ENCODE results near the gene TCF7L1.
A peak's percentile ranks its signal among the peaks of the same experiment; 100 is the strongest.
"Not testable (repeated sequence)": the region's sequence is repeated elsewhere in the genome, so short reads cannot be mapped to it uniquely, and the experiment has no call there.

Gene TCF7L1

DNA sequence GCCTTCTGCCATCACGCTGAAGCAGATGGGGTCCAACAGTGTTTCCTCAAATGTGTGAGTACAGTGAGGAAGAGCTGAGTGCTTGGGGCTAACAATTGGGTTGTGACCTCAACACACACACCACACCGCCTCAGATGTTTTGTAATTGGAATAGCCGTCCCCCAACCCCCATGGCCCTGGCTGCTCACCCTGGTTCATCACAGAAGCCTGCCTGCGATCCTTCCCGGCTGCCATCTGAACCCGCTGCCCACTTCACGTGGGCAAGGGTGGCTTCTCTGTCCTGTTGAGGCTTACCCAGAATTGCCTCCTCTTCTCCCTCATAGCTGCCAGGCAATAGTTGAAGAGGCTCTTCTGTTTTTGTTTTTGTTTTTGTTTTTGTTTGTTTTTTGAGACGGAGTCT, 150.4 kb downstream of the TCF7L1 start:
- DNase-seq (ENCODE audit: low spot score): no peak

DNA sequence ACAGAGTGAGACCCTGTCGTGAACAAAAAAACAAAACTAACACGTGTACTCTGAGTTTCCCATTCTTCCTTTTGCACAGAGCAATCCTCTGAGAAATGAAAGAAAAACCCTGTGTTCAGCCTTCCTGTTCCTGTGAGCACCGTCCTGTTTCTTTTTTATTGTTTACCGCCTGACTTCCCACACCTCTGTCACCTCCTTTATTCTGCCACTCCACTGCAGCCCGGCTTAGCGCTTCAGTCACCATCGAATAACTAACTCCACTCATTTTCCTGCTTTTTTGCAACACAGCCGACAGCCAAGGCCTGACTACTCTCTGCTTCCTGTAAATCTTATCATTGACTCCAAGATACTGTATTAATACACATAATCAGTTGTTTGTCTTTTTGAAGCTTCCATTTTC, 153.7 kb downstream of the TCF7L1 start:
- DNase-seq (ENCODE audit: low spot score): no peak

DNA sequence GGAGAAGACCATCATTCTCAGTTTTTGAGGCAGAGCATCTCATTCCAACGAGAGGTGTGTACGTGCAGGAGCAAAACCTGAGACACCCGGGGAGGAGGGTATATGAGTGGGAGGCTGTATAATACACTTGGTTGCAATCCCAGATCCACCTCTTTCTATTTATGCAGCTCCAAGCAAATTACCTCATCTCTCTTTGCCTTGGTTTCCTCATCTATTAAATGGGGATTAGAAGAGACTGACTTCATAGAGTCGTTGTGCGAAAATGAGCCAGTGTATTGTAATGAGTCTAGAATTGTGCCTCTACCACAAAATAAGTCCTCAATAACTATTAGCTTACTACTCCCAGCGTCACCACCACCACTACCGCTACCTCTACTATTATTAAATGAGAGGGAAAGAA, 154.5 kb downstream of the TCF7L1 start:
- DNase-seq (ENCODE audit: low spot score): no peak

DNA sequence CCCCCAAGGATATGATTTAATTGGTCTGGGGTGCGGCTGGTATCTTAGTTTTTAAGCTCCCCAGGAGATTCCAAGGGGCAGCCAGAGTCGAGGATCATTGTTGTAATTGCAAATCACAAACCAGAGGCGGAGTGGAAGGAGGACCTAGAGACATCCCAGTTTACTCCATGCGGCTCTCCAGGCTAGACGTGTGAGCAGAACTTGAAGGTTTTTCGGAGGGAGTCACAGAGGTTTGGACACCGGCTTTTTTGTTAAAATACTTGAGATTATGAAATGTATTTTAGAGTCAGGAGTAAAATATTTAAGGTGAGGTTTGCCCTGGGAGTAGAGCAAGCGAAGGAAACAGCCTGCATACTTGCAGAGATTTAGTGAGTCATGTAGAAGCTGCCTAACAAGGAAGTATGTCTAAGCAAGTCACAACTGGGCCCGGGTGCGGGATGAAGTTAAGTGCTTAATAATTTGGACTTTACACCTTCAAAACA, 155.1 kb downstream of the TCF7L1 start:
- DNase-seq (ENCODE audit: low spot score): no peak

DNA sequence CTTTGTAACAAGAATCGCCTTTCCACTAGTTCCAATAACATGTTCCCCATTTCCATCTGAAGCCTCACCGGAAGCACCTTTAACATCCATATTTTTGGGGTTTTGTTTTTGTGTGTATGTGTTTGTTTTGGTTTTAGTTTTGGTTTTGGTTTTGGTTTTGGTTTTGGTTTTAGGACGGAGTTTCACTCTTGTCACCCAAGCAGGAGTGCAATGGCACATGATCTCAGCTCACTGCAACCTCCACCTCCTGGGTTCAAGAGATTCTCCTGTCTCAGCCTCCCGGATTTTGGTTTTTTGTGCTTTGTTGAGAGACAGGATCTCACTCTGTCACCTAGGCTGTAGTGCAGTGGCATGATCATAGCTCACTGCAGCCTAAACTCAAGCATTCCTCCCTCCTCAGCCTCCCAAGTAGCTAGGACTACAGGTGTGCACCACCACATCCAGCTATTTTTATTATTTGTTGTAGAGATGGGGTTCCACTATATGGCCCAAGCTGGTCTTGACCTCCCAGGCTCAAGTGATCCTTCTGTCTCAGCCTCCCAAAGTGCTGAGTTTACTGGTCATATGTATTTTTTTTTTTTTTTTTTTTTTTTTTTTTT, 158.3 kb downstream of the TCF7L1 start:
- no peak for DNase-seq (ENCODE audit: low spot score)

DNA sequence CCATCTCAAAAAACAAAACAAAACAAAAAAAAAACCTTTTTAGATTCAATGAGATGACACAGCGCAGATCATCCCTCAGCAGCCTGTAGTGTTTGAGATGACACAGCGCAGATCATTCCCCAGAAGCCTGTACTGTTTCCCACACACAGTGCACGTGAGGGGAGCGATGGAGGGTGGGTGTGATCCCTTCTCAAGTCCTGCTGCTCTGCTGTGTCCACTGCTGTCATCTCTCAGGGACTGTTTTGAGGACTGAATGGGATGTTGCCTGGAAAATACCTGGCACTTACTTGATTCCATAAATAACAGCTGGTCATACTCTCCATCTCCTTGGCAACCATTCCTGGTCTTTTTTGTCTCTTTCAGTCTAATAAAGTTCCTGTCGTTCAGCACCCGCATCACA, 168.9 kb downstream of the TCF7L1 start:
- no peak for DNase-seq (ENCODE audit: low spot score)

DNA sequence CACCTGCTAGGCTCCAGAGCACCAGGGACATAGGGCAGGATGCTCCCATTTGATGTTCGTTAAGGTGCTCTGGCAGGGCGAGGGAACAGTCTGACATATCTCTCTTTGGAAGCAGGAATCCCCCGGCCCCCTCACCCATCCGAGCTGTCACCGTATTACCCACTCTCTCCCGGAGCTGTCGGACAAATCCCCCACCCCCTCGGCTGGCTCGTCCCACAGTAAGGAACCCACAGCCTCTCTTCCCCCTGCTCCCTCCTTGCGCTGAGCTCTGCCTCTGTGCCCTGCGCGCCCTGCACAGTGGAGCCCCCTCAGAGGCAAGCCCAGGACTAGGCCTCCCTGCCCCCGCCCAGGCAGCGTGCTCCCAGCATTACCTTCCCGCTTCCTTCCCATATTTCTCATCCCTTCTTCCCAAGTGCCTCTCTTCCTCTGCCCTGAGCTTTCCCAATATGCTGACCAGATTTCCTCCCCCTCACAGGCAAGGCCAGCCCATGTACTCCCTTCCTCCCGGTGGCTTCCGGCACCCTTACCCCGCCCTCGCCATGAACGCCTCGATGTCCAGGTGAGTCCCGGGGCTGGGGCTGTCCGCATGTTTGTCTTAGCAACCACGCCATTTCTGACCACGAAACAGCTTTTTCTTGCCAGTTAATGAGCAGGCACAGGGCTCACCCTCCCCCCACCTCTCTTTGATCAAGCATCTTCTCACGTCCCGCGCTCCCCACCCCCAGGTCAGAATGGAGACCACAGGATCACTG, 170.8 kb downstream of the TCF7L1 start:
- no peak for DNase-seq (ENCODE audit: low spot score)

DNA sequence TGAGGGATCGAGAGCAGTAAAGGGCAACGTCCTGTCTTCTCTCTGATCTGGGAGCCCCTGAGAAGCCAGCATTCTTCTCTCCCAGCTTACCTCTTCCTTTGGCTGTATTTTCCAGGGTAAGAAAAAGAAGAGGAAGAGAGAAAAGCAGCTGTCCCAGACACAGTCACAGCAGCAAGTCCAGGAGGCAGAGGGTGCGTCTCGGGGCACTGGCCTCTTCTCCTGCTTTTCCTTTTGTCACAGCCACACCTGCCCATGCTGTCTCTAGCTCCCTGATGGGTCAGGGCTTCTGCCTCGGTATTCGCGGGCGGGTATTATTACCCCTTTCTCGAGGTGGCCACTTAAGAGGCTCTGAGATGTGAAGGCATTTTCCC, 174.3 kb downstream of the TCF7L1 start:
- DNase-seq (ENCODE audit: low spot score): no peak

DNA sequence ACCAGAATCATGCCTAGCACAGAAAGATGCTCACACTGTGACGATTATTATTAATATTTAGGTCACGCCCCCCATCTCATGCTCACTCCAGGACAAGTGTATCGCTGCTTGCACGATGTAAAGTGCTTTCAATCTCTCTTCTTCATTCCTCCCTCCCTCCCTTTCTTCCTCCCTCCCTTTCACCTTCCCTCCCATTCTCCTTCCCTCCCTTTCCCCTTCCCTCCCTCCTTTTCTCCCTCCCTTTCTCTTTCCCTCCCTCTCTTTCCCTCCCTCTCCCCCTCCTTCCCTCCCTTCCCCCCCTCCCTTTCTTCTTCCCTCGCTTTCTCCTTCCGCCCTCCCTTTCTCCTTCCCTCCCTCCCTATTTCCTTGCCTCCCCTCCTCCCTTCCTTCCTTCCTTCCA, 175.0 kb downstream of the TCF7L1 start:
- DNase-seq (ENCODE audit: low spot score): no peak

DNA sequence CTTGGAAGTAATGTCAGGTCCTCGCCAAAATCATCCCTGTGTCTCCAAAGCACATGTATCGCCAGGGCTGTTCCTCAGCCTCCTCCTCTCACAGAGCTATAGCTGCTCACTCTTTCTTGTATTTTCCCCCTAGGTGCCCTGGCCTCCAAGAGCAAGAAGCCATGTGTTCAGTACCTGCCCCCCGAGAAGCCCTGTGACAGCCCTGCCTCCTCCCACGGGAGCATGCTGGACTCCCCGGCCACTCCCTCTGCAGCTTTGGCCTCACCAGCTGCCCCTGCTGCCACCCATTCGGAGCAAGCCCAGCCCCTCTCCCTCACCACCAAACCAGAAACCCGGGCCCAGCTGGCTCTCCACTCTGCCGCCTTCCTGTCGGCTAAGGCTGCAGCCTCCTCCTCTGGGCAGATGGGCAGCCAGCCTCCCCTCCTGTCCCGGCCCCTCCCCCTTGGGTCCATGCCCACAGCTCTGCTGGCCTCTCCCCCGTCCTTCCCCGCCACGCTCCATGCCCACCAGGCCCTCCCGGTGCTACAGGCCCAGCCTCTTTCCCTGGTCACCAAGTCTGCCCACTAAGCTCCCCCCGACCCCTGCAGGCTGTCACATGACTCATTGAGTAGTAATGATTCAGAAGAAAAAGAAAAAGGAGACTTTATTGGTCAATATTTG, 175.8 kb downstream of the TCF7L1 start:
- DNase-seq (ENCODE audit: low spot score): peak; percentile 3

DNA sequence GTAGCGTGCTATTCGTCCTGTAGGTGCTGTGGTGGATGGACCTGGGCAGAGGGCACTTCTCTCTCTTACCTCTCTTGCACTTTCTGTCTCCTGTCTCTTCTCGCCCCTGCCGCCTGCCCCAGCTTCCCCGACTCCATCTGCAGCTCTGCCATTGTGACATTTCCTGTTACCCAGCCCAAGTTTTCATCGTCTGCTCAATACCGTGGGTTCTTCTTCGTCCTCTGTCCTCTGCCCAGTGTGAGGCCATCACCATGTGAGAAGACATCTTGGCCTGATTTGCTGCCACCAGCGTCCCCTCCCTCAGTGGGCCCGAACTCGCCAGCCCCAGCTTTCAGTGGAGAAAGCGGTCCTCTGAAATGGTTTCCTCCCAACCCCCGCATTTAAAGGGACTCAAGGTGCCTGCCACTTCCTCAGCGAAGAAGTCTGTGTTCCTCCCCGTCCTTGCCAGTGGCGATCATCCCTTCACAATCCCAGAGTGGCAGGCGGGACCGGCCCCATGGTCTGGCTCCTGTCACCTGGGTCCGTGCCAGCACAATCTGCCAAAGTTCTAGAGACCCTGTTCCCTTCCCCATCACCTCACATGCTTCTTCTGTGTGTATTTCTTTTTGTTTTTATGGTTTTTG, 176.6 kb downstream of the TCF7L1 start:
- DNase-seq (ENCODE audit: low spot score): no peak

DNA sequence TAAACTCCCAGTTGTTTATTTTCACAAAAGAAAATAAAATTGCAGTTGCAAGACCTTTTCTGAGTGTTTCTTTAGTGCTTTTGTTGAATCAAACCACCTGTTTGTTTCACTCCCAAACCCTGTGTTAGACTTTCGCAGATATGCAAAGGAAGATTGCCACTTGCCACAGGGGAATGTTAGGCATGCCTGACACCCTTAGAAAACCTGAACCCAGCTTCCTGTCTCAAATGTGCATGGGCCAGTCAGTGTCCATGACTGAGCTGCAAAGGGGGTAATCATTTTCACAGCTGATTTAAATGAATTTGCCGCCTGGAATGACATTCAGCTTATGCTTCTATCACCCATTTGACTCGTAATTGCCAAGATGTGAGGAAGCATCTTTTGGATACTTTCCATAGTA, 177.1 kb downstream of the TCF7L1 start:
- DNase-seq (ENCODE audit: low spot score): no peak

DNA sequence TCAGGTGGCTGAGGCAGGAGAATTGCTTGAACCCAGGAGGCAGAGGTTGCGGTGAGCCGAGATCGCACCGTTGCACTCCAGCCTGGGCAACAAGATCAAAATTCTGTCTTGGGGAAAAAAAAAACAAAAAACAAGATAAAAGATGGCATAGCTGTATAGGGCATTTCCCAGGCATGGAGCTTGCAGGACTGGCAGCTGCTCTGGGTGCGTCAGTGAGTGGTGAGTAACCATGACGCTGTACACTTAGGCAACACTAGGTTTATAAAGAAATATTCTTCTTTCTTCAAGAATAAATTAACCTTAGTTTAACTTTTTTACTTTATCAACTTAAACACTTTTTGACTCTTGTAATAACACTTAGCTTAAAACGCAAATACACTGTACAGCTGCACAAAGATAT, 179.2 kb downstream of the TCF7L1 start:
- no peak for DNase-seq (ENCODE audit: low spot score)

DNA sequence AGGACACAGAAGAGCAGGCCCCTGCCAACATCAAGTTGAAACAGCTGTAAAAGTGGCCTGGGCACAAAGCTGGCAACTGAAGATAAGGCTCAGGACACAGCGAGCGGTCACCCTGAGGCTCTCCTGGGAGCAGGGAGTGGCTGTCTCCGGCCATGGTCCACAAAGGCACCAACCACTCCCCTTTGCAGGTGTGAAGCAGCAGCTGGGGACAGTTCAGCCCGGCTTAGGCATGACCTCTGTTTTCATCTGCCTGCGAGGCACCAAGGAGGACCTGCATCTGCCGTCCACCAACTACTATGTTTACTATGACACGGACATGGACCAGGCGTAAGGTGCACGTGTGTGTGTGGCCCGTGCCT, 181.7 kb downstream of the TCF7L1 start:
- DNase-seq (ENCODE audit: low spot score): no peak

DNA sequence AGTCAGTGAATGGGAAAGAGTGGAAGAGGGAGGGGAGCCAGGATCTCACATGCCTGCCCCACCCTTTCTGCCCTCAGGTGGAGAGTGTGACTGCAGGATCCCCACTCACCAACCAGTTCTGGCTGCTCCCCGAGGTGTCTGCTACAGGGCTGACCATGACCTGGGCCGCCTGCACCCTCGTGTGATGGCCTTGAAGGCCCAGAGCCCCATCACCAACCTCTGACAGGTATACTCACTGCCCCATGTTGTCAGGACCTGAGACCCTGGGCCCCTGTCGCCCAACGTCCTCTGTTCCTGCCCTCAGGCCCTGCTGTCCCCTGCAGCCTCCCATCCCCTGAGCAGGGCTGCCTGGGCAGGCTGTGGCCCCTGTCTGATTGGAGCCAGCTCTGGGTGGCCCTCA, 182.7 kb downstream of the TCF7L1 start:
- not testable (repeated sequence) for DNase-seq (ENCODE audit: low spot score)

DNA sequence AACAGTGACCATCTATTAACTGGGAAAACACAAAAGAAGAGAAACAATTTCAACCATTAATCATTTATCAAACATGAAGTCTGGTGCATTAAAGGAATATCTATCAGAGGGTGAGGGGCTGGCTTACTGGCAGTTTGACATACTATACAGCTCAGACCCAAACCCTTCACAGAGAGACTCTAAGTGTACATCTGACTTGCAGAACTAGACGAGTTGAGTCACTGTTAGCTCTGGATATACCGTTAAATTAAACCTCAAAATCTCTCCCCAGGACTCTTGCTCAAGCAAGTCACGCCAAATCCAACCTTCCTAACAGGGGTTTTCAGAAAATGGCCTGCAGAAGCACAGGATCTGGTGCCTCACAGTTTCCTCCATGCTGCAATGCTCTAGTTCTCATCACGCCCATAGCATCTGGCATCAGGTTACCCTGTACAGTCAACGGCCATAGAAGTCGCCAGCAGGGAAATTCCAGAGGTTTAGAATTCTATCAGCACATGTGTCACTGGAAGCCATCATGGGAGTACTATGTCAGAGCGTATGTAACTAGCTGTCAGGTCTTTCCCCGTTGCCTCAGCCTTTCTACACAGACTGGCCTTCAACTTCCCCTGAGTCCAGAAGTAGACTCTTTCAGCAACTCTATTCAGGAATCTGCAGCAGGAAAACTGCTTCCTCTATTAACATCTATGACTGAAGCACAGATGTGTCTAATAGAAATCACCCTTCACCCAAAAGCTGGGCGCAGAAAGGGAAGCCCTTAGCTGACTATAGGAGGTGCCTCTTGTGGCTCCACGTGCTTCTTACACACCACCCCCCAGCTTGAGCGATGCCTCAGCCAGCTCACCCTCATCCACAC, 185.3 kb downstream of the TCF7L1 start:
- no peak for DNase-seq (ENCODE audit: low spot score)

DNA sequence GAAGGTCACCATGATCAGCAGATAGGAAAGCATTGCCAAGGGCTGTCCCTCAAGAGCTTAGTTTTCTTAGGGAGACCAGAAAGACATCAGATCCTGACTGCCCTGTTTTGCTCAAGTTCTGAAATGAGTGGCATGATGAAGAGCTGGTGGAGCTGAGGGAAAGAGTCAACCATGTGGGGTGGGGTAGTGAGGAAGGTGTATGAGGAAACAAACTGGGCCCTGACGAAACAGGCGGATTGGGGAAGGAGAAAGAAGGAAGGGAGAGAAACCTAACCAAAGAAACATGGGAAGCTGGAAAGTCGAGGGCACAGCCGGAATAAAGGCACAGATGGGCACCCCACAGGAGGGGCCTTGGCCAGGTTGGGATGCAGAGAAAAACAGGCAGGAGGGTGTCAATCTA, 186.6 kb downstream of the TCF7L1 start:
- no peak for DNase-seq (ENCODE audit: low spot score)

DNA sequence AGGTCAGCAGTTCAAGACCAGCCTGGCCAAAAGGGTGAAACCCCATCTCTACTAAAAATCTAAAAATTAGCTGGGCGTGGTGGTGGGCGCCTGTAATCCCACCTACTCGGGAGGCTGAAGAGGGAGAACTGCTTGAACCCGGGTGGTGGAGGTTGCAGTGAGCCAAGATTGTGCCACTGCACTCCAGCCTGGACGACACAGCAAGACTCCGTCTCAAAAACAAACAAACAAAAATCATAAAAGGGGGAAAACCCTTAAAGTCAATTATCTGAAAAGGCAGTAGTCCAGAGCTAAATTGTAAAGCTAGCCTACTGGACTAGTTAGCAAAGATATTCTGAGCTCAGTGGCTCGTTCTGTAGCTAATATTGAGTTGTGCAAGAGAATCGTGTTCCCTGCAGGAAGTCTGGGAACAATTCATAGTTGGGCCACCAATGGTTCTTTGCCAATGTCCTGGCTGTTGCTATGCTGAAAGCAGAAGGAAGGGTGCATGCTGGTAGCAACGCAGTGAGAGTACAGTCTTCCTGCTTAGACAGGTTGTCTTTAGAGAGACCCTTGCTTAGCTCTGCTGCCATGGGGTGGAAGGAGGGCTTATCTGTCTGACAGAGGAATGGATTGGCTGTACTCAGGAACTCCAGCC, 190.3 kb downstream of the TCF7L1 start:
- no peak for DNase-seq (ENCODE audit: low spot score)

DNA sequence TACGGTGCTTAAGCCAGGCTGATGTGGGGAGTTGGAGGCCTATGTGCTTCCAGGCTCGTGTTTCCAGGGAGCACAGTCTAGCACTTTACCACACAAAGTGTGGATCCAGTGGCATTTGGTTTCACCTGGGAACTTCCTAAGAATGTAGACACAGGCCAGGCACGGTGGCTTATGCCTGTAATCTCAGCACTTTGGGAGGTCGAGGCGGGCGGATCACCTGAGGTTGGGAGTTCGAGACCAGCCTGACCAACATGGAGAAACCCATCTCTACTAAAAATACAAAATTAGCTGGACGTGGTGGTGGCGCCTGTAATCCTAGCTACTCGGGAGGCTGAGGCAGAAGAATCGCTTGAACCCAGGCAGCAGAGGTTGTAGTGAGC, 190.8 kb downstream of the TCF7L1 start:
- not testable (repeated sequence) for DNase-seq (ENCODE audit: low spot score)

DNA sequence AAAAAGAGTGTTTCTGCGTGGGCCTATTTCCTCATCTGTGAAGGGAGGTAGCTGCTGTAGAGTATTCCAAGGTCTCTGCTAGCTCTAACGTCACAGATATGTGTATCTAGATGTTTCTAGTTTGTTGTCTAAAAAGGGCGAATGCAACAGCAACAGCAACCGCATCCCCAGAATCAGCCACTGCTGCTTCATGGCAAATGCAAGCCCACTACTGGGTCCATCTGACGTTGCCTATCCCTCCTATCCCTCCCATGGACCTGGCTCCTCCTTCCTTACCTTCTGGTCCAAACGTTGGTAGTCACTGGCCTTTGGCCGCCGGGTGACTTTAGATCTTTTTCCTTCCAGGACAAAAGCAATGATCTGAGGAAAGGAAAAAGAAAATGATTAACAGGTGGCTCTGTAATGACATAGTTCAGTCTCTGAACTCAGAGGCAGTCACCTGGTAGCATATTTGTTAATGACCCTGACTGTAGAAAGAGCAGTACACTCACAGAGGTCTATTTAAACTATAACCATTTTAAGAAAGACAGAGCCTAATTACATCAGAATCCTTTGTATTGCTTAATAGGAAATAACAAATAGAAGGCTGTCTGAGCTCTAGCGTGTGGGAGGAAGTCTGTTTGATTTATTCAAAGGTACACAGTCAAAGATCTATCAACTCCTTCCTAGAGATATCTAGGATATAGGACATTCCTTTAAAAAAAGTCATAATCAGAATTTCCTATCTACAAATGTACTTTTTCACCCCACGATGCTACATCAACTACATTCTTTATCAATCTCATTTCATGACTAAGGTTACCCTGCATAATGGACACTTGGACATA, 191.7 kb downstream of the TCF7L1 start:
- no peak for DNase-seq (ENCODE audit: low spot score)

DNA sequence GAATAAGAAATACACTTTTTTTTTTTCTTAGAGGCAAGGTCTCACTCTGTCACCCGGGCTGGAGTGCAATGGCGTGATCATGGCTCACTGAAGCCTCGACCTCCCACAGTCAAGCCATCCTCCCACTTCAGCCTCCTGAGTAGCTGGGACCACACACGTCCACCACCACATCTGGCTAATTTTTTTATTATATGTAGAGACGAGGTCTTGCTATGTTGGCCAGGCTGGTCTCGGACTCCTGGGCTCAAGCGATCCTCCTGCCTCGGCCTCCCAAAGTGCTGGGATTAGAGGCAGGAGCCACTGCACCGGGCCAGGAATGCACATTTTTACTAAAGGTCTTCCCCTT, 192.2 kb downstream of the TCF7L1 start:
- no peak for DNase-seq (ENCODE audit: low spot score)
